Activated B cell treated with CpG ODN at 0.5 μM for 24 hours (primary cell): Measurements from ENCODE around the gene CIB1. TPM values are rescaled to one million over a fixed set of nuclear protein-coding genes. Genes with fewer than 3 reads are reported as not detected.
"Not testable (repeated sequence)": the region's sequence is repeated elsewhere in the genome, so short reads cannot be mapped to it uniquely, and the experiment has no call there.

ENCODE experiments used
- ATAC-seq: fragments of 200-7000 bp; cut with Tn5 transposase; one replicate; pipeline ENCODE4 v1.10.0; 2021; ENCODE audit warnings: low read depth, mild to moderate bottlenecking, moderate library complexity
- CTCF ChIA-PET: fragments of 350-600 bp; sonication (Branson Sonifier 250); formaldehyde crosslinking; loops from one replicate; lab custom pipeline; 2021; ENCODE audit warnings: antibody characterized with exemption; lab: Charles Lee
- POLR2A ChIA-PET: fragments of 350-600 bp; sonication (Branson Sonifier 250); formaldehyde crosslinking; loops from one replicate; lab custom pipeline; 2021; ENCODE audit warnings: antibody characterized with exemption; lab: Charles Lee
- DNase-seq: peaks from one replicate; pipeline ENCODE4 v3.0.0; 2022
- H3K27ac Mint-ChIP-seq: one replicate; pipeline ENCODE4 v1.8.0; 2020; ENCODE audit warnings: mixed read lengths
- H3K27me3 Mint-ChIP-seq: one replicate; pipeline ENCODE4 v1.8.0; 2021; ENCODE audit warnings: mixed read lengths
- H3K36me3 Mint-ChIP-seq: one replicate; pipeline ENCODE4 v1.8.0; 2021; ENCODE audit warnings: low read depth, mixed read lengths
- H3K4me1 Mint-ChIP-seq: one replicate; pipeline ENCODE4 v1.8.0; 2021; ENCODE audit warnings: mixed read lengths
- H3K4me3 Mint-ChIP-seq: one replicate; pipeline ENCODE4 v1.8.0; 2020; ENCODE audit warnings: mild to moderate bottlenecking, mixed read lengths
- H3K9me3 Mint-ChIP-seq: one replicate; pipeline ENCODE4 v1.8.0; 2020; ENCODE audit warnings: mixed read lengths
- intact Hi-C: fragments of 100-400 bp; cut with micrococcal nuclease; formaldehyde crosslinking; loops from one replicate; pipeline ENCODE4 v1.15.1; 2024
- total RNA-seq: library from RNA; stranded (reverse); gene quantifications from 2 replicates; pipeline ENCODE4 v1.2.3, GENCODE V29; 2022
- TF ChIP-seq, protein P1 (sequence below): fragments of 200-600 bp; IDR thresholded peaks from one replicate; pipeline ENCODE4 v1.8.0; 2022; ENCODE audit warnings: antibody characterized with exemption, mild to moderate bottlenecking

Gene CIB1
- total RNA-seq, 1 donor from 2014 or later = 96.6 TPM

- intact Hi-C loops = loop anchor here (1.0 kb wide), 2 partner anchors 30 to 45 kb away; partner anchors contain the start of gene GDPGP1
These were observed 30.9 kb upstream of the CIB1 start for GRCh38 chr15:90264671-90265070.

GRCh38 chr15:90262426-90262825 is 28.7 kb upstream of the CIB1 start:
- POLR2A ChIA-PET = interaction anchor here (1.1 to 2.1 kb wide), 2 partner anchors 28 to 32 kb away, joined by 5 to 6 read pairs; partner anchors contain the start of genes CIB1 and GDPGP1
- intact Hi-C loops = no loop called here
- Mint-ChIP-seq H3K27me3 (no peaks in the 10 kb centered on the region), H3K36me3 (peaks cover 14% of the 10 kb centered on the region), H3K4me1 (peaks cover 28% of the 10 kb centered on the region), H3K4me3 (no peak overlapping the region), H3K9me3 (no peaks in the 10 kb centered on the region), H3K27ac (no peak overlapping the region)
- TF ChIP-seq, protein P1, sequence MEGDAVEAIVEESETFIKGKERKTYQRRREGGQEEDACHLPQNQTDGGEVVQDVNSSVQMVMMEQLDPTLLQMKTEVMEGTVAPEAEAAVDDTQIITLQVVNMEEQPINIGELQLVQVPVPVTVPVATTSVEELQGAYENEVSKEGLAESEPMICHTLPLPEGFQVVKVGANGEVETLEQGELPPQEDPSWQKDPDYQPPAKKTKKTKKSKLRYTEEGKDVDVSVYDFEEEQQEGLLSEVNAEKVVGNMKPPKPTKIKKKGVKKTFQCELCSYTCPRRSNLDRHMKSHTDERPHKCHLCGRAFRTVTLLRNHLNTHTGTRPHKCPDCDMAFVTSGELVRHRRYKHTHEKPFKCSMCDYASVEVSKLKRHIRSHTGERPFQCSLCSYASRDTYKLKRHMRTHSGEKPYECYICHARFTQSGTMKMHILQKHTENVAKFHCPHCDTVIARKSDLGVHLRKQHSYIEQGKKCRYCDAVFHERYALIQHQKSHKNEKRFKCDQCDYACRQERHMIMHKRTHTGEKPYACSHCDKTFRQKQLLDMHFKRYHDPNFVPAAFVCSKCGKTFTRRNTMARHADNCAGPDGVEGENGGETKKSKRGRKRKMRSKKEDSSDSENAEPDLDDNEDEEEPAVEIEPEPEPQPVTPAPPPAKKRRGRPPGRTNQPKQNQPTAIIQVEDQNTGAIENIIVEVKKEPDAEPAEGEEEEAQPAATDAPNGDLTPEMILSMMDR = no peak
- CTCF ChIA-PET = no interaction called here
- DNase-seq (no peak), ATAC-seq (no peak)

More at GRCh38 chr15:90264671-90265070, 30.9 kb upstream of the CIB1 start:
- ChIA-PET POLR2A (interaction anchor here (1.7 kb wide), 1 partner anchor 86 kb away, joined by 3 read pairs; no protein-coding TSS in a partner anchor), CTCF (no interaction called here)
- no peaks in the 10 kb centered on the region for H3K9me3 Mint-ChIP-seq
- peak overlapping the region; percentile 91 for H3K27ac Mint-ChIP-seq
- DNase-seq (no peak), ATAC-seq (no peak)
- peaks cover 28% of the 10 kb centered on the region for H3K36me3 Mint-ChIP-seq
- peaks cover 43% of the 10 kb centered on the region for H3K4me1 Mint-ChIP-seq
- TF ChIP-seq, protein P1 = no peak
- H3K4me3 Mint-ChIP-seq = peak overlapping the region; percentile 93
- H3K27me3 Mint-ChIP-seq = no peaks in the 10 kb centered on the region

- peaks cover 8% of the 10 kb centered on the region for H3K36me3 Mint-ChIP-seq
- intact Hi-C loops = no loop called here
- no peak overlapping the region for H3K4me3 Mint-ChIP-seq
- DNase-seq (no peak), ATAC-seq (no peak)
- peaks cover 22% of the 10 kb centered on the region for H3K4me1 Mint-ChIP-seq
- no peaks in the 10 kb centered on the region for H3K9me3 Mint-ChIP-seq
- TF ChIP-seq, protein P1 = no peak
- H3K27me3 Mint-ChIP-seq = no peaks in the 10 kb centered on the region
- H3K27ac Mint-ChIP-seq = no peak overlapping the region
- POLR2A ChIA-PET = interaction anchor here (2.1 kb wide), 1 partner anchor 31 kb away, joined by 6 read pairs; no protein-coding TSS in a partner anchor
- CTCF ChIA-PET = no interaction called here
These were observed 28.1 kb upstream of the CIB1 start for GRCh38 chr15:90261811-90262210.

- H3K4me3 Mint-ChIP-seq, ATAC-seq, CTCF ChIA-PET, H3K9me3 Mint-ChIP-seq, H3K27ac Mint-ChIP-seq, DNase-seq, intact Hi-C loops, H3K27me3 Mint-ChIP-seq, H3K36me3 Mint-ChIP-seq: not testable (repeated sequence)
- POLR2A ChIA-PET = interaction anchor here (0.7 kb wide), 1 partner anchor 230 kb away, joined by 6 read pairs; no protein-coding TSS in a partner anchor
- H3K4me1 Mint-ChIP-seq = peaks cover 14% of the 10 kb centered on the region
These were observed 27.0 kb upstream of the CIB1 start for GRCh38 chr15:90260731-90261130.

- Mint-ChIP-seq H3K4me3 (no peak overlapping the region), H3K27me3 (no peaks in the 10 kb centered on the region), H3K36me3 (no peaks in the 10 kb centered on the region), H3K27ac (no peak overlapping the region), H3K9me3 (no peaks in the 10 kb centered on the region), H3K4me1 (peaks cover 8% of the 10 kb centered on the region)
- ChIA-PET CTCF (no interaction called here), POLR2A (interaction anchor here (0.8 kb wide), 1 partner anchor 22 kb away, joined by 4 read pairs; no protein-coding TSS in a partner anchor)
- no peak for DNase-seq
- TF ChIP-seq, protein P1 = no peak
- ATAC-seq = no peak
- intact Hi-C loops = no loop called here
These were observed 25.8 kb upstream of the CIB1 start for GRCh38 chr15:90259524-90259923.
